HepG2 (cell line): ENCODE data around the gene GCG. TPM values are rescaled to one million over a fixed set of nuclear protein-coding genes. Genes with fewer than 3 reads are reported as not detected.
A peak's percentile ranks its signal among the peaks of the same experiment; 100 is the strongest.

Experiments used
- ATAD3A ChIP-seq: sonication (generic); formaldehyde crosslinking; IDR thresholded peaks from 2 replicates; pipeline ENCODE4 v1.4.0; 2020; ENCODE audit warnings: missing genetic modification reagents
- CBFB ChIP-seq: sonication (generic); formaldehyde crosslinking; IDR thresholded peaks from 2 replicates; pipeline ENCODE4 v1.4.0; 2020; ENCODE audit warnings: missing genetic modification reagents
- ERF ChIP-seq: IDR thresholded peaks from 2 replicates; pipeline ENCODE4 v1.6.1; 2018; ENCODE audit warnings: missing biosample characterization, missing genetic modification reagents
- FOXC1 ChIP-seq: sonication (generic); formaldehyde crosslinking; IDR thresholded peaks from 2 replicates; pipeline ENCODE4 v1.8.0; 2022; ENCODE audit warnings: mild to moderate bottlenecking, missing genetic modification reagents, borderline replicate concordance
- NONO ChIP-seq, 2 experiments: fragments of 450-650 bp in 1 of 2; sonication (generic) in 1 of 2; formaldehyde crosslinking in 1 of 2; IDR thresholded peaks in 1 of 2; conservative IDR thresholded peaks in 1 of 2; 2 replicates each; pipeline versions ENCODE4 v1.6.1 to v1.8.0; 2017 to 2022; ENCODE audit warnings: mild to moderate bottlenecking in 1 of 2, missing genetic modification reagents in 1 of 2, moderate library complexity in 1 of 2
- NR2F6 ChIP-seq, 2 experiments: IDR thresholded peaks; 2 replicates each; pipeline ENCODE4 v1.6.1; 2016; ENCODE audit warnings: antibody characterized with exemption in 1 of 2, mild to moderate bottlenecking in 1 of 2
- PCBP2 ChIP-seq: fragments of 200-400 bp; formaldehyde crosslinking; optimal IDR thresholded peaks from 2 replicates; pipeline ENCODE3; 2018; ENCODE audit warnings: low read length, low read depth; ENCODE audit not compliant: poor library complexity, severe bottlenecking
- SMARCE1 ChIP-seq: fragments of 450-650 bp; IDR thresholded peaks from 2 replicates; pipeline ENCODE4 v1.6.1; 2017; ENCODE audit warnings: borderline replicate concordance
- ZEB1 ChIP-seq: IDR thresholded peaks from 2 replicates; pipeline ENCODE4 v1.6.1; 2012; ENCODE audit warnings: mild to moderate bottlenecking, low read depth, inconsistent platforms; ENCODE audit not compliant: insufficient replicate concordance
- ZNF30 ChIP-seq: sonication (generic); formaldehyde crosslinking; IDR thresholded peaks from 2 replicates; pipeline ENCODE4 v1.5.0; 2020; ENCODE audit warnings: mild to moderate bottlenecking, missing genetic modification reagents
- ZNF33A ChIP-seq: sonication (generic); formaldehyde crosslinking; IDR thresholded peaks from 2 replicates; pipeline ENCODE4 v1.5.1; 2020; ENCODE audit warnings: missing genetic modification reagents, mild to moderate bottlenecking, moderate library complexity, borderline replicate concordance
- ZNF510 ChIP-seq: sonication (generic); formaldehyde crosslinking; IDR thresholded peaks from 2 replicates; pipeline ENCODE4 v1.4.0; 2020; ENCODE audit warnings: low read depth, mild to moderate bottlenecking, missing genetic modification reagents
- ZNF530 ChIP-seq: sonication (generic); formaldehyde crosslinking; IDR thresholded peaks from 2 replicates; pipeline ENCODE4 v1.5.0; 2020; ENCODE audit warnings: low read depth, mild to moderate bottlenecking, missing genetic modification reagents
- ZNF605 ChIP-seq: sonication (generic); formaldehyde crosslinking; IDR thresholded peaks from 2 replicates; pipeline ENCODE4 v1.8.0; 2022; ENCODE audit warnings: mild to moderate bottlenecking, missing genetic modification reagents
- polyA plus RNA-seq, 8 experiments: library from polyadenylated mRNA; depleted of rRNA in 3 of 8; stranded (reverse) in 7 of 8; unstranded in 1 of 8; fragments of >200 nt; fragmentation: Illumina TruSeq in 4 of 8; extraction: Trizol in 4 of 8; gene quantifications; 2 replicates each; pipeline versions ENCODE4 v1.2.1 to v1.2.3, GENCODE V29; 2011 to 2016; ENCODE audit warnings: low read depth in 4 of 8, missing spikeins in 1 of 8, mixed read lengths in 1 of 8; ENCODE audit not compliant: insufficient read depth in 1 of 8
- total RNA-seq, 5 experiments: library from RNA; depleted of rRNA; stranded (reverse); fragments of >200 nt; fragmentation: Illumina TruSeq; extraction: Trizol; gene quantifications; 2 replicates each; pipeline ENCODE4 v1.2.3, GENCODE V29; 2016; ENCODE audit warnings: low read depth in 1 of 5
- TF ChIP-seq, protein P1 (sequence below): sonication (generic); formaldehyde crosslinking; IDR thresholded peaks from 2 replicates; pipeline ENCODE4 v1.8.0; 2022; ENCODE audit warnings: mild to moderate bottlenecking, missing genetic modification reagents; ENCODE audit not compliant: insufficient replicate concordance
- TF ChIP-seq, protein P2 (sequence below): sonication (generic); formaldehyde crosslinking; IDR thresholded peaks from 2 replicates; pipeline ENCODE4 v1.4.0; 2020; ENCODE audit warnings: missing genetic modification reagents, borderline replicate concordance

The GCG gene
- total and polyA plus RNA-seq, 2 of the 13 experiments (the other 11 are each of a cell fraction or from before 2014, with no cell fraction given) = not detected

DNA sequence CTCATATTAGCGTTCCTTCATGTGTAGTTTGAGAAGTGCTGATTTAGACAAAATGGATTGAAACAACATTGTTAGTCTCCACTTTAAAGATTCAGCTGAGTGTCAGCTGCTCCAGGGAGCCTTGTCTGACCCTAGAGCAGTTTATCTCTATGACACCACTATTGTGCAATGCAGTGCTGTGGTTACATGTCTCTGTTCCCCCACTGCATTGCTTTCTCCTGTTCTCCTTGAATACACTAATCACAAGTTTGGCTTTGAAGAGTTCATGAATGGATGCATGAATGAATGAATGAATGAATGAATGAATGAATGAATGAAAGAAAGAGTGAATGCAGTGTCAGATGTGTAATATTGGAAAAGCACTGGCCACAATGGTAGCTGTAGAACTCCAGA, 38.3 kb downstream of the GCG start (continued):
- TF ChIP-seq, protein P1, sequence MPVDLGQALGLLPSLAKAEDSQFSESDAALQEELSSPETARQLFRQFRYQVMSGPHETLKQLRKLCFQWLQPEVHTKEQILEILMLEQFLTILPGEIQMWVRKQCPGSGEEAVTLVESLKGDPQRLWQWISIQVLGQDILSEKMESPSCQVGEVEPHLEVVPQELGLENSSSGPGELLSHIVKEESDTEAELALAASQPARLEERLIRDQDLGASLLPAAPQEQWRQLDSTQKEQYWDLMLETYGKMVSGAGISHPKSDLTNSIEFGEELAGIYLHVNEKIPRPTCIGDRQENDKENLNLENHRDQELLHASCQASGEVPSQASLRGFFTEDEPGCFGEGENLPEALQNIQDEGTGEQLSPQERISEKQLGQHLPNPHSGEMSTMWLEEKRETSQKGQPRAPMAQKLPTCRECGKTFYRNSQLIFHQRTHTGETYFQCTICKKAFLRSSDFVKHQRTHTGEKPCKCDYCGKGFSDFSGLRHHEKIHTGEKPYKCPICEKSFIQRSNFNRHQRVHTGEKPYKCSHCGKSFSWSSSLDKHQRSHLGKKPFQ (CRISPR knock-in tag) = no peak
- TF ChIP-seq, protein P2, sequence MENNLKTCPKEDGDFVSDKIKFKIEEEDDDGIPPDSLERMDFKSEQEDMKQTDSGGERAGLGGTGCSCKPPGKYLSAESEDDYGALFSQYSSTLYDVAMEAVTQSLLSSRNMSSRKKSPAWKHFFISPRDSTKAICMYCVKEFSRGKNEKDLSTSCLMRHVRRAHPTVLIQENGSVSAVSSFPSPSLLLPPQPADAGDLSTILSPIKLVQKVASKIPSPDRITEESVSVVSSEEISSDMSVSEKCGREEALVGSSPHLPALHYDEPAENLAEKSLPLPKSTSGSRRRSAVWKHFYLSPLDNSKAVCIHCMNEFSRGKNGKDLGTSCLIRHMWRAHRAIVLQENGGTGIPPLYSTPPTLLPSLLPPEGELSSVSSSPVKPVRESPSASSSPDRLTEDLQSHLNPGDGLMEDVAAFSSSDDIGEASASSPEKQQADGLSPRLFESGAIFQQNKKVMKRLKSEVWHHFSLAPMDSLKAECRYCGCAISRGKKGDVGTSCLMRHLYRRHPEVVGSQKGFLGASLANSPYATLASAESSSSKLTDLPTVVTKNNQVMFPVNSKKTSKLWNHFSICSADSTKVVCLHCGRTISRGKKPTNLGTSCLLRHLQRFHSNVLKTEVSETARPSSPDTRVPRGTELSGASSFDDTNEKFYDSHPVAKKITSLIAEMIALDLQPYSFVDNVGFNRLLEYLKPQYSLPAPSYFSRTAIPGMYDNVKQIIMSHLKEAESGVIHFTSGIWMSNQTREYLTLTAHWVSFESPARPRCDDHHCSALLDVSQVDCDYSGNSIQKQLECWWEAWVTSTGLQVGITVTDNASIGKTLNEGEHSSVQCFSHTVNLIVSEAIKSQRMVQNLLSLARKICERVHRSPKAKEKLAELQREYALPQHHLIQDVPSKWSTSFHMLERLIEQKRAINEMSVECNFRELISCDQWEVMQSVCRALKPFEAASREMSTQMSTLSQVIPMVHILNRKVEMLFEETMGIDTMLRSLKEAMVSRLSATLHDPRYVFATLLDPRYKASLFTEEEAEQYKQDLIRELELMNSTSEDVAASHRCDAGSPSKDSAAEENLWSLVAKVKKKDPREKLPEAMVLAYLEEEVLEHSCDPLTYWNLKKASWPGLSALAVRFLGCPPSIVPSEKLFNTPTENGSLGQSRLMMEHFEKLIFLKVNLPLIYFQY (CRISPR knock-in tag) = 0 out of 2 replicates have a peak, but pooled peaks have one; percentile 72
- peak; percentile 91 for TF ChIP-seq CBFB (CRISPR knock-in tag)
- TF ChIP-seq ATAD3A (CRISPR knock-in tag) = no peak
- peak; percentile 80 for TF ChIP-seq ERF (CRISPR knock-in tag)
- TF ChIP-seq FOXC1 (CRISPR knock-in tag) = no peak
- TF ChIP-seq NONO (IDR thresholded peaks at IDR 0.05) = no peak
- TF ChIP-seq NONO (CRISPR knock-in tag; conservative IDR thresholded peaks at IDR 0.05) = no peak
- TF ChIP-seq PCBP2 = no peak
- no peak for TF ChIP-seq ZNF605 (CRISPR knock-in tag)
- no peak for TF ChIP-seq ZNF30 (CRISPR knock-in tag)
- no peak for TF ChIP-seq ZNF530 (CRISPR knock-in tag)
- TF ChIP-seq ZEB1 = no peak
- TF ChIP-seq ZNF33A (CRISPR knock-in tag) = no peak
- no peak for TF ChIP-seq SMARCE1
- TF ChIP-seq NR2F6 (IDR thresholded peaks at IDR 0.05) = peak; percentile 77
- peak; percentile 89 for TF ChIP-seq NR2F6 (CRISPR knock-in tag; IDR thresholded peaks at IDR 0.05)
- no peak for TF ChIP-seq ZNF510
